Measurements from ENCODE around the gene RFPL1. TPM values are rescaled to one million over a fixed set of nuclear protein-coding genes. Genes with fewer than 3 reads are reported as not detected.
A peak's percentile ranks its signal among the peaks of the same experiment; 100 is the strongest.

Gene RFPL1
- total RNA-seq, 1 donor from 2014 or later = not detected

GRCh38 chr22:29461263-29461662 is 22.9 kb downstream of the RFPL1 start:
- no peak for DNase-seq (ENCODE audit: low read depth, low spot score)
- no peaks in the 10 kb centered on the region for H3K36me3 Mint-ChIP-seq (ENCODE audit: low read depth)
- no peak overlapping the region for H3K4me3 Mint-ChIP-seq
- no peaks in the 10 kb centered on the region for H3K9me3 Mint-ChIP-seq
- peaks cover 3% of the 10 kb centered on the region for H3K27me3 Mint-ChIP-seq (ENCODE audit: low read depth)
- H3K27ac Mint-ChIP-seq (ENCODE audit: unreplicated experiment) = no peak overlapping the region
- H3K4me1 Mint-ChIP-seq = peaks cover 12% of the 10 kb centered on the region
- TF ChIP-seq, protein P1, sequence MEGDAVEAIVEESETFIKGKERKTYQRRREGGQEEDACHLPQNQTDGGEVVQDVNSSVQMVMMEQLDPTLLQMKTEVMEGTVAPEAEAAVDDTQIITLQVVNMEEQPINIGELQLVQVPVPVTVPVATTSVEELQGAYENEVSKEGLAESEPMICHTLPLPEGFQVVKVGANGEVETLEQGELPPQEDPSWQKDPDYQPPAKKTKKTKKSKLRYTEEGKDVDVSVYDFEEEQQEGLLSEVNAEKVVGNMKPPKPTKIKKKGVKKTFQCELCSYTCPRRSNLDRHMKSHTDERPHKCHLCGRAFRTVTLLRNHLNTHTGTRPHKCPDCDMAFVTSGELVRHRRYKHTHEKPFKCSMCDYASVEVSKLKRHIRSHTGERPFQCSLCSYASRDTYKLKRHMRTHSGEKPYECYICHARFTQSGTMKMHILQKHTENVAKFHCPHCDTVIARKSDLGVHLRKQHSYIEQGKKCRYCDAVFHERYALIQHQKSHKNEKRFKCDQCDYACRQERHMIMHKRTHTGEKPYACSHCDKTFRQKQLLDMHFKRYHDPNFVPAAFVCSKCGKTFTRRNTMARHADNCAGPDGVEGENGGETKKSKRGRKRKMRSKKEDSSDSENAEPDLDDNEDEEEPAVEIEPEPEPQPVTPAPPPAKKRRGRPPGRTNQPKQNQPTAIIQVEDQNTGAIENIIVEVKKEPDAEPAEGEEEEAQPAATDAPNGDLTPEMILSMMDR (conservative IDR thresholded peaks at IDR 0.05) = no peak

GRCh38 chr22:29463629-29464028 is 25.2 kb downstream of the RFPL1 start:
- Mint-ChIP-seq H3K27ac (ENCODE audit: unreplicated experiment) (peak overlapping the region; percentile 43), H3K27me3 (ENCODE audit: low read depth) (peaks cover 22% of the 10 kb centered on the region), H3K36me3 (ENCODE audit: low read depth) (no peaks in the 10 kb centered on the region), H3K9me3 (no peaks in the 10 kb centered on the region), H3K4me1 (no peaks in the 10 kb centered on the region), H3K4me3 (no peak overlapping the region)
- DNase-seq (ENCODE audit: low read depth, low spot score) = no peak
- TF ChIP-seq, protein P1 (conservative IDR thresholded peaks at IDR 0.05) = no peak

- no peaks in the 10 kb centered on the region for H3K9me3 Mint-ChIP-seq
- H3K4me3 Mint-ChIP-seq = no peak overlapping the region
- no peaks in the 10 kb centered on the region for H3K4me1 Mint-ChIP-seq
- H3K36me3 Mint-ChIP-seq (ENCODE audit: low read depth) = no peaks in the 10 kb centered on the region
- no peak for DNase-seq (ENCODE audit: low read depth, low spot score)
- TF ChIP-seq, protein P1 (conservative IDR thresholded peaks at IDR 0.05) = no peak
- peaks cover 31% of the 10 kb centered on the region for H3K27me3 Mint-ChIP-seq (ENCODE audit: low read depth)
- no peak overlapping the region for H3K27ac Mint-ChIP-seq (ENCODE audit: unreplicated experiment)
Observed at GRCh38 chr22:29464581-29464980, 26.2 kb downstream of the RFPL1 start.

- Mint-ChIP-seq H3K27ac (ENCODE audit: unreplicated experiment) (no peak overlapping the region), H3K4me1 (peaks cover 9% of the 10 kb centered on the region), H3K4me3 (peak overlapping the region; percentile 48), H3K27me3 (ENCODE audit: low read depth) (peaks cover 80% of the 10 kb centered on the region), H3K9me3 (no peaks in the 10 kb centered on the region), H3K36me3 (ENCODE audit: low read depth) (no peaks in the 10 kb centered on the region)
- TF ChIP-seq, protein P1 (conservative IDR thresholded peaks at IDR 0.05) = no peak
- DNase-seq (ENCODE audit: low read depth, low spot score) = no peak
Observed at GRCh38 chr22:29469755-29470154, 31.4 kb downstream of the RFPL1 start.

- DNase-seq (ENCODE audit: low read depth, low spot score) = peak; percentile 87
- Mint-ChIP-seq H3K36me3 (ENCODE audit: low read depth) (no peaks in the 10 kb centered on the region), H3K9me3 (no peaks in the 10 kb centered on the region), H3K4me3 (peak overlapping the region; percentile 48), H3K27ac (ENCODE audit: unreplicated experiment) (no peak overlapping the region), H3K4me1 (peaks cover 9% of the 10 kb centered on the region), H3K27me3 (ENCODE audit: low read depth) (peaks cover 84% of the 10 kb centered on the region)
- TF ChIP-seq, protein P1 (conservative IDR thresholded peaks at IDR 0.05) = peak; percentile 99
Observed at GRCh38 chr22:29470159-29470855, 31.9 kb downstream of the RFPL1 start.
